Measurements from ENCODE around the gene FBXO11. TPM values are rescaled to one million over a fixed set of nuclear protein-coding genes. Genes with fewer than 3 reads are reported as not detected.

The FBXO11 gene
- total and polyA plus RNA-seq, 10 of the 15 experiments (the other 5 are each of a cell fraction or from before 2014, with no cell fraction given) = 5.9 to 38.9 (median 22.5) TPM

GRCh38 chr2:47907039-47907781 lies 912 bp upstream of the FBXO11 start (continued):
- no peak for TF ChIP-seq ZNF592 (IDR thresholded peaks at IDR 0.05)
- no peak for TF ChIP-seq SREBF2 (IDR thresholded peaks at IDR 0.05; ENCODE audit: low read length)
- TF ChIP-seq RAD21 (IDR thresholded peaks at IDR 0.05; ENCODE audit: insufficient read depth, low read depth, low read length) = peak; percentile 55
- no peak for TF ChIP-seq FOXK2 (IDR thresholded peaks at IDR 0.05)
- no peak for TF ChIP-seq ATF3 (IDR thresholded peaks at IDR 0.05; ENCODE audit: borderline replicate concordance, extremely low read depth, low read depth, low read length)
- no peak for TF ChIP-seq CEBPB (IDR thresholded peaks at IDR 0.05; ENCODE audit: borderline replicate concordance in 1 of 2, low read depth in 2 of 2, low read length in 2 of 2)
- TF ChIP-seq POLR2A (IDR thresholded peaks at IDR 0.05; ENCODE audit: low read depth, low read length) = no peak
- TF ChIP-seq MAX (IDR thresholded peaks at IDR 0.05; ENCODE audit: low read depth, low read length) = no peak
- 0 out of 2 replicates have a peak, but pooled peaks have one; percentile 8 for TF ChIP-seq RUNX3 (IDR thresholded peaks at IDR 0.05; ENCODE audit: low read length)
- TF ChIP-seq IKZF1 (conservative IDR thresholded peaks at IDR 0.05) = 0 out of 2 replicates have a peak, but pooled peaks have one; percentile 10
- no peak for TF ChIP-seq KDM1A (IDR thresholded peaks at IDR 0.05; ENCODE audit: borderline replicate concordance)
- no peak for TF ChIP-seq TBL1XR1 (IDR thresholded peaks at IDR 0.05; ENCODE audit: low read depth, low read length)
- no peak for TF ChIP-seq IRF3 (IDR thresholded peaks at IDR 0.05)
- TF ChIP-seq SRF (IDR thresholded peaks at IDR 0.05; ENCODE audit: low read depth in 2 of 2, low read length in 2 of 2) = no peak
- no peak for TF ChIP-seq PAX8 (IDR thresholded peaks at IDR 0.05)
- TF ChIP-seq STAT1 (conservative IDR thresholded peaks at IDR 0.05) = no peak; the same call in 1 of the 2 replicates
- 0 out of 2 replicates have a peak, but pooled peaks have one; percentile 8 for TF ChIP-seq GATAD2B (conservative IDR thresholded peaks at IDR 0.05; ENCODE audit: low read depth)
- TF ChIP-seq WRNIP1 (IDR thresholded peaks at IDR 0.05; ENCODE audit: borderline replicate concordance, low read depth, low read length) = no peak
- no peak for TF ChIP-seq MTA3 (IDR thresholded peaks at IDR 0.05; ENCODE audit: borderline replicate concordance, low read length)
- no peak for TF ChIP-seq MXI1 (IDR thresholded peaks at IDR 0.05; ENCODE audit: low read depth, low read length)
- no peak for TF ChIP-seq ZBTB11 (CRISPR knock-in tag; IDR thresholded peaks at IDR 0.05)
- no peak; the same call in 1 of the 3 replicates for TF ChIP-seq POU2F2 (IDR thresholded peaks at IDR 0.05; ENCODE audit: borderline replicate concordance, low read depth, low read length)

Data from GM12878 (cell line).